ENCODE results near the gene IST1. TPM values are rescaled to one million over a fixed set of nuclear protein-coding genes. Genes with fewer than 3 reads are reported as not detected.
"Not testable (repeated sequence)": the region's sequence is repeated elsewhere in the genome, so short reads cannot be mapped to it uniquely, and the experiment has no call there.

The IST1 gene
- total RNA-seq, result 203 and 267 TPM in 2 replicates

- DNase-seq, result peak; percentile 100
Observed at GRCh38 chr16:71894921-71895678, at the start of gene IST1. IST1 (plus strand) TSS chr16:71895531; CDS start chr16:71915641, 20,110 bp downstream.

- peak; percentile 91 for DNase-seq
Observed at GRCh38 chr16:71845639-71846430, 49.5 kb upstream of the IST1 start, which contains the start of gene ATXN1L. ATXN1L (plus strand) TSS chr16:71845976; CDS start chr16:71849741, 3,765 bp downstream.

GRCh38 chr16:71846431-71846830 lies 48.9 kb upstream of the IST1 start:
- DNase-seq, result peak; percentile 36

- DNase-seq, result no peak
Observed at GRCh38 chr16:71847096-71847495, 48.2 kb upstream of the IST1 start.

GRCh38 chr16:71848622-71849021 lies 46.7 kb upstream of the IST1 start:
- peak; percentile 32 for DNase-seq

- DNase-seq, result no peak
Observed at GRCh38 chr16:71851746-71852145, 43.6 kb upstream of the IST1 start.

GRCh38 chr16:71852158-71852557 lies 43.2 kb upstream of the IST1 start:
- no peak for DNase-seq

GRCh38 chr16:71852561-71852960 lies 42.8 kb upstream of the IST1 start:
- no peak for DNase-seq

GRCh38 chr16:71853413-71853812 lies 41.9 kb upstream of the IST1 start:
- no peak for DNase-seq

GRCh38 chr16:71854369-71854948 lies 40.9 kb upstream of the IST1 start:
- peak; percentile 5 for DNase-seq

GRCh38 chr16:71855937-71856662 lies 39.2 kb upstream of the IST1 start:
- DNase-seq, result no peak

- no peak for DNase-seq
Observed at GRCh38 chr16:71859762-71860521, 35.4 kb upstream of the IST1 start.

GRCh38 chr16:71863995-71864394 lies 31.3 kb upstream of the IST1 start:
- no peak for DNase-seq

- no peak for DNase-seq
Observed at GRCh38 chr16:71865173-71865863, 30.0 kb upstream of the IST1 start.

GRCh38 chr16:71867175-71867574 lies 28.2 kb upstream of the IST1 start:
- not testable (repeated sequence) for DNase-seq

GRCh38 chr16:71867939-71868338 lies 27.4 kb upstream of the IST1 start:
- no peak for DNase-seq

- no peak for DNase-seq
Observed at GRCh38 chr16:71869089-71869488, 26.2 kb upstream of the IST1 start.

GRCh38 chr16:71870818-71871217 lies 24.5 kb upstream of the IST1 start:
- DNase-seq, result no peak

- no peak for DNase-seq
Observed at GRCh38 chr16:71873199-71873598, 22.1 kb upstream of the IST1 start.

GRCh38 chr16:71878911-71879310 lies 16.4 kb upstream of the IST1 start:
- DNase-seq, result no peak

GRCh38 chr16:71880176-71880575 lies 15.2 kb upstream of the IST1 start:
- DNase-seq, result no peak

Measured in dermis blood vessel endothelial cell (primary cell).